ENCODE data around the gene ADAM22. TPM values are rescaled to one million over a fixed set of nuclear protein-coding genes. Genes with fewer than 3 reads are reported as not detected.

Gene ADAM22
- total and polyA plus RNA-seq, 9 donors: 1.0 to 18.0 (median 5.5) TPM

- whole genome bisulfite sequencing, 3 donors: 86 to 97% (median 93%) methylated on average over 1 of the region's 1 CpG
- Histone ChIP-seq H3K36me3 (no peaks in the 10 kb centered on the region), H3K27ac (no peak overlapping the region), H3K9me3 (no peaks in the 10 kb centered on the region), H3K4me1 (ENCODE audit: insufficient read depth) (no peaks in the 10 kb centered on the region), H3K4me3 (no peak overlapping the region), H3K27me3 (no peaks in the 10 kb centered on the region)
- no peak for TF ChIP-seq POLR2A (IDR thresholded peaks at IDR 0.05)
- no peak for TF ChIP-seq EP300 (IDR thresholded peaks at IDR 0.05)
- TF ChIP-seq CTCF (IDR thresholded peaks at IDR 0.05): no peak
- no peak for DNase-seq
- intact Hi-C loops (cut with DNase I): loop anchor here in 1 of 4 donors (10.0 kb wide), 1 partner anchor 307 kb away; no protein-coding TSS in a partner anchor
Observed at GRCh38 chr7:88101769-88102168, 167.7 kb downstream of the ADAM22 start.

GRCh38 chr7:88102675-88103074 is 168.6 kb downstream of the ADAM22 start:
- TF ChIP-seq EP300 (IDR thresholded peaks at IDR 0.05) (no peak), CTCF (IDR thresholded peaks at IDR 0.05) (no peak), POLR2A (IDR thresholded peaks at IDR 0.05) (no peak)
- DNase-seq: no peak
- H3K4me1 ChIP-seq (ENCODE audit: insufficient read depth): no peaks in the 10 kb centered on the region
- H3K36me3 ChIP-seq: no peaks in the 10 kb centered on the region
- intact Hi-C loops (cut with DNase I): loop anchor here in 1 of 4 donors (10.0 kb wide), 1 partner anchor 308 kb away; no protein-coding TSS in a partner anchor
- H3K27ac ChIP-seq: no peak overlapping the region
- WGBS, 3 donors: 37 to 45% (median 39%) methylated on average over 1 of the region's 1 CpG
- no peaks in the 10 kb centered on the region for H3K9me3 ChIP-seq
- H3K27me3 ChIP-seq: no peaks in the 10 kb centered on the region
- no peak overlapping the region for H3K4me3 ChIP-seq

- DNase-seq: no peak
- 63 to 80% (median 72%) methylated on average over 2 of the region's 2 CpGs for WGBS, 3 donors
- intact Hi-C loops (cut with DNase I): loop anchor here in 1 of 4 donors (10.0 kb wide), 1 partner anchor 310 kb away; no protein-coding TSS in a partner anchor
Observed at GRCh38 chr7:88104732-88105131, 170.7 kb downstream of the ADAM22 start.

GRCh38 chr7:88105231-88105630 is 171.2 kb downstream of the ADAM22 start:
- no peaks in the 10 kb centered on the region for H3K36me3 ChIP-seq
- intact Hi-C loops (cut with DNase I): loop anchor here in 1 of 4 donors (10.0 kb wide), 1 partner anchor 310 kb away; no protein-coding TSS in a partner anchor
- 91 to 93% (median 93%) methylated on average over 3 of the region's 3 CpGs for WGBS, 3 donors
- H3K9me3 ChIP-seq: no peaks in the 10 kb centered on the region
- no peak overlapping the region for H3K27ac ChIP-seq
- no peak for DNase-seq
- H3K27me3 ChIP-seq: no peaks in the 10 kb centered on the region
- TF ChIP-seq POLR2A (IDR thresholded peaks at IDR 0.05) (no peak), CTCF (IDR thresholded peaks at IDR 0.05) (no peak)
- no peaks in the 10 kb centered on the region for H3K4me1 ChIP-seq (ENCODE audit: insufficient read depth)
- no peak overlapping the region for H3K4me3 ChIP-seq

More at GRCh38 chr7:88104732-88105131, 170.7 kb downstream of the ADAM22 start:
- Histone ChIP-seq H3K36me3 (no peaks in the 10 kb centered on the region), H3K4me3 (no peak overlapping the region), H3K27ac (no peak overlapping the region), H3K27me3 (no peaks in the 10 kb centered on the region), H3K9me3 (no peaks in the 10 kb centered on the region), H3K4me1 (ENCODE audit: insufficient read depth) (no peaks in the 10 kb centered on the region)
- TF ChIP-seq POLR2A (IDR thresholded peaks at IDR 0.05) (no peak), CTCF (IDR thresholded peaks at IDR 0.05) (no peak), EP300 (IDR thresholded peaks at IDR 0.05) (no peak)

Measured in ovary (tissue), 9 donors.